Epidermal melanocyte (primary cell): ENCODE results near the gene ZNF627.
"Not testable (repeated sequence)": the region's sequence is repeated elsewhere in the genome, so short reads cannot be mapped to it uniquely, and the experiment has no call there.

Experiments
- DNase-seq: peaks from one replicate; pipeline ENCODE4 v3.0.0; 2011; ENCODE audit warnings: low spot score; ENCODE audit not compliant: insufficient read length

The ZNF627 gene

DNA sequence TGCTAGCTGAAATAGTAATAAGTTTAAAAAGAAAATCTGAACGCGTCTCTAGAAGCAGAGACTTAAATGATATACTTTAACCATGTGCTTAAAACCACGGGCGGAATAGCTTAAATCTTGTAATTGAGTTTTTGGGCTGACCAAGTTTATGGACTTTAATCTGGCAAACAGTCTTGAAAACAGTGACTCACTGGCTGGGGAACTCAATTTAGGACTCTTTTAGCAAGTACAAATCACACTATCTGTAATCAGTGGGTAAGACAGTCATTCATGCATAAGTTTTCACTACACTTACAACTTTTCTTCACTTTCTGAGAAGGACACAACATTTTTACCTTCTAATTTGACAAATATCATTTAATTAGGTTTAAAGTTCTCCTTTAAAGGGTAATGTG lies 26.8 kb downstream of the ZNF627 start:
- no peak for DNase-seq

DNA sequence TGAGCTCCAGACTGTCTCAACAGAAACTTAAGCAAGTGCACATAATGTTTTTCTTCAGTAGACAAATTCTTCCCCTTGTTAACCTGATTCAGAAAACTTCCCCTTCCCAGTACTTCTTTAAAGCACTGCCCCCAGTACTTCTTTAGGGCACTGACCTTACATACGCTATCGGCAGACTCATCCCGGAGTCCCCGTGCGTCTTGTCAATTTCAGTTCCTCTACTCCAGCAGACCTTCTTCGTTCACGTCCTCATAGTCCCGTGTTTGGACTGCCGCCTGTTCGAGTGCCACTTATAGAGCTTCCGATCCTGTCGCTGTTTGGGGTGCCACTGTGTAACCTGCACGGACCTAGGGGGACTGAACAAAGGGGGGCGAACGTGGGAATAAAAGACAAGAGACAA lies 29.0 kb downstream of the ZNF627 start:
- no peak for DNase-seq

DNA sequence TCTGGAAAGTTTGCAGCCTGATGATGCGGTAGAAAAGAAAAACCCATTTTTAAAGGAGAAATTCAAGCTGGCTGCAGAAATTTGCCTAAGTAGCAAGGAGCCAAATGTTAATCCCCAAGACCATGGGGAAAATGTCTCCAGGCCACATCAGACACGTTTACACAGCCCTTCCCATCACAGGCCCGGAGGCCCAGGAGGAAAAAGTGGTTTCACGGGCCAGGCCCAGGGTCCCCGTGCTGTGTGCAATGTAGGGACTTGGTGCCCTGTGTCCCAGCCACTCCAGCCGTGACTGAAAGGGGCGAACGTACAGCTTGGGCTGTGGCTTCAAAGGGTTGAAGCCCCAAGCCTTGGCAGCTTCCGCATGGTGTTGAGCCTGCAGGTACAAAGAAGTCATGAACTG lies 35.9 kb downstream of the ZNF627 start:
- no peak for DNase-seq

DNA sequence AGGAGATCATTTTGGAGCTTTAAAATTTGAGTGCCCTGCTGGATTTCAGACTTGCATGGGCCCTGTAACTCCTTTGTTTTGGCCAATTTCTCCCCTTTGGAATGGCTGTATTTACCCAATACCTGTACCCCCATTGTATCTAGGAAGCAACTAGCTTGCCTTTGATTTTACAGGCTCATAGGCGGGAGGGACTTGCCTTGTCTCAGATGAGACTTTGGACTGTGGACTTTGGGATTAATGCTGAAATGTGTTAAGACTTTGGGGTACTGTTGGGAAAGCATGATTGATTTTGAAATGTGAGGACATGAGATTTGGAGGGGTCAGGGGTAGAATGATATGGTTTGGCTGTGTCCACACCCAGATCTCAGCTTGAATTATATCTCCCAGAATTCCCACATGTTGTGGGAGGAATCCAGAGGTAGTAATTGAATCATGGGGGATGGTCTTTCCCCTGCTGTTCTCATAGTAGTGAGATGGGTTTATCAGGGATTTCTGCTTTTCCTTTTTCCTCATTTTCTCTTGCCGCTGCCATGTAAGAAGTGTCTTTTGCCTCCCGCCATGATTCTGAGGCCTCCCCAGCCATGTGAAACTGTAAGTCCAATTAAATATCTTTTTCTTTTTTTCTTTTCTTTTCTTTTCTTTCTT lies 36.9 kb downstream of the ZNF627 start:
- DNase-seq, result not testable (repeated sequence)

DNA sequence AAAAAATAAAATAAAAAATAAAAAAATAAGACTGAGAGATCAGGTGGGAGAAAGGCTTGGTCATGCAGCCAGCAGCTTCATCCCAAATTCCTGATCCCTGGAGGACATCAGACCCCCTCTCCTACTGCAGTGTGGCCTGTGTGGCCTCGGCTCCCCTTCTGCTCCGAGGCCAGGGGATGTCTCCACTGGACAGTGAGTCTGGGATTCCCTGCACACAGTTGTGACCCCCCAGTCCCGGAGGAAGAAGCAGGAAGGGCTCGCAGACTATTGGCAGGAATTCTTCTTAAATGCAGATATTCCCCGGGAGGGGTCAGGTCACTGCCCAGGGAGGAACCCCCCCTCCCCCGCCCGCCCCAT lies 41.9 kb downstream of the ZNF627 start:
- no peak for DNase-seq

DNA sequence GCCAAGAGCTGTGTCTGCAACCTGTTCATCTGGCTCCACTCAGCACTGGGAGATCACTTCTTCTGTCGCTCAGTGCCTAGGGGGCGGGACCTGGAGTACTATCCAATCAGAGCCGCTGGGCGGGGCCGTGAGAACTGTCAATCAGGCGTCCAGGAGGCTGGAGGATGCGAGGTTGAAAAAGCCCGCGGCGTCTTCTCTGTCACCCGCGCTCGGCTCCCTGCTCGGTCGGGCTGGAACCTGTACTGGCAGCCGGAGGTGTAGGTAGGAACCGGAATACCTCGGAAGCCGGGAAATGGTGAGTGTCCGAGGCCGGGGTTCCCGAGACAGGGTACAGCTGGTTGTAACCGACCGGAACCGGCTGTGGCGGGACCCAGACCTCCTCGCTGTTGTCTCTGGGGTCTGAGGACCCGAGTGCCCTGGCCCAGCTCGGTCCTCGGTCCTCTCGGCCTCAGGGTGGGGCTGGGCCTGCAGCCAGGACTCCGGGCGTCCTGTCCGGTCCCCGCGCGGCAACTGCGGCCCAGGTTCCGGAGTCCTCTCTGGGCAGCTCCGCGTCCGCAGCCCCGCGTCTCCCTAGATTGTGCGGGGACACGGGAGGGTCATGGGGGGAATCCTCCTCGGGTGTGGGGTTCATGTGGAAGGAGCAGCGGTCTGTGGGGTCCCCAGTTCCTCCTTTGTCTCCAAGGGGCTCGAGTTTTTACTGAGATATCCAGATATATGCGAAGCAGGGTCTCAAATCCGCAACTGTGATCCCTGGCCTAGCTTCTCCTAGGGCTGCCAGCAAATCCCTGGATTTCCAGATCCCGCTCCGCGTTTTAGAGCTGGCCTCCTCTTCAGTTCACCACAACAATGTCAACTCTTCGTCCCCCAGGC lies 42.6 kb downstream of the ZNF627 start:
- DNase-seq, result peak; percentile 93

DNA sequence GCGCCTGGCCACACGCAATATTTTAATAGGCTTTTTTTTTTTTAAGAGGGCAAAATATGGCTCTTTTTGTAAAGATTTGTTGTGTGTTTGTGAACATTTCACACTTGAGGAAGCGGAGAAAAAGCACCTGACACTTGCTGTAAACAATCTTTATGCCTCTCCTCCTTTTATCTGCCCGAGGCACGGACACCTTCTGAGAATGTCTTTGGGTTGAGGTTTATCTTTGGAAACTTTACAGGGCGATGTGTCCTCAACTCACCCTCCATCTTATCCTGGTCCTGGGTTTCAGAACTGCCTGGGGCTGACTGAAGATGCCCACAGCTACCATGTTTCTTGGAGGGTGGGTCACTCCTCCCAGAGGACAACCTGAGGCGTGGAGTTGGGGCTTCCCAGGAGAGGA lies 44.0 kb downstream of the ZNF627 start:
- DNase-seq, result no peak

DNA sequence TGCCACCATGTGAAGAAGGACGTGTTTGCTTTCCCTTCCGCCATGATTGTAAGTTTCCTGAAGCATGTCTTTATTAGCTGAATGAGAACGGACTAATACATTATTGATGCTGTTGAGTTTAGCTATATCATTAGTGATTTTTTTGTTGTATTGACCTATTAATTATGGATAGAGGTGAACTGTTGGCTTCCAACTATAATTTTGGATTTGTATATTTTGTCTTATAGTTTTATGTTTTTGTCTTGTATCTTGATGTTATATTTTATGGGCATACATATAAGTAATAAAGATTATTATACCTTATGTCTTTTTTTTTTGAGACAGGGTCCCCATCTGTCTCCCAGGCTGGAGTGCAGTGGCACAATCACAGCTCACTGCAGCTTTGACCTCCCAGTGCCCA lies 45.6 kb downstream of the ZNF627 start:
- DNase-seq, result no peak

DNA sequence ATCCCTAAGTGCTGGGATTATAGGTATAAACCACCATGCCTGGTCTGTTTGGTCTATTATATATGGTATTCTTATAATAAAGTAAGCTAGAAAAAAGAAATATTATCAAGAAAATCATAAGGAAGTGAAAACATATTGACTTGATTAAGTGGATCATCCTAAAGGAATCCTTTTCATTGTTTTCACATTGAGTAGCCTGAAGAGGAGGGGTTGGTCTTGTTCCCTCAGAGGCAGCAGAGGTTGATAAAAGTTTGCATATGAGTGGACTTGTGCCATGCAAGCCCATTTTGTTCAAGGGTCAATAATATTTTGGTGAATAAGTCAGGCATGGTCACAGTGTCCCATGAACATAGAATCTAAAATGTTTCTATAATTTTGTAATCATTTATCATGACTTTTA lies 52.7 kb downstream of the ZNF627 start:
- no peak for DNase-seq

DNA sequence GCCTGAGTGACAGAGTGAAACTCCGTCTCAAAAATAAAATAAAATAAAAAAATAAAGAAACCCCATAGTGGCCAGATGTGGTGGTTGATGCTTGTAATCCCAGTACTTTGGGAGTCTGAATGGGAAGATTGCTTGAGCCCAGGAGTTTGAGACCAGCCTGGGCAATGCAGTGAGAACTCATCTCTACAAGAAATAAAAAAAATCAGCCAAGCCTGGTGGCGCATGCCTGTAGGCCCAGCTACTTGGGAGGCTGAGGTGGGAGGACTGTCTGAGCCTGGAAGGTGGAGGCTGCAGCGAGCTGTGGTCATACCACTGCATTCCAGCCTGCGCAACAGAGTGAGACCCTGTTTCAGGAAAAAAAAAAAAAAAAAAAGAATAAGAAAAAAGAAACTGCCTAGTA lies 53.8 kb downstream of the ZNF627 start:
- DNase-seq, result no peak

DNA sequence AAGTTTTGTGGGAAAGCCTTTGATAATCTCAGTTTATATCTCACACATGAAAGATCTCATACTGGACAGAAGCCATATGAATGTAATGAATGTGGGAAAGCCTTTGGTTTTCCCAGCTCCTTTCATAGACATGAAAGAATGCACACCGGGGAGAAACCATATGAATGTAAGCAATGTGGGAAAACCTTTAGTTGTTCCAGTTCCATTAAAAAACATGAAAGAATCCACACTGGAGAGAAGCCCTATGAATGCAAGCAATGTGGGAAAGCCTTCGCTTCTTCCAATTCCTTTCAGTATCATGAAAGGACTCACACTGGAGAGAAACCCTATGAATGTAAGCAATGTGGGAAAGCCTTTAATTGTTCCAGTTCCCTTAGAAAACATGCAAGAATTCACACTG lies 54.8 kb downstream of the ZNF627 start:
- no peak for DNase-seq

DNA sequence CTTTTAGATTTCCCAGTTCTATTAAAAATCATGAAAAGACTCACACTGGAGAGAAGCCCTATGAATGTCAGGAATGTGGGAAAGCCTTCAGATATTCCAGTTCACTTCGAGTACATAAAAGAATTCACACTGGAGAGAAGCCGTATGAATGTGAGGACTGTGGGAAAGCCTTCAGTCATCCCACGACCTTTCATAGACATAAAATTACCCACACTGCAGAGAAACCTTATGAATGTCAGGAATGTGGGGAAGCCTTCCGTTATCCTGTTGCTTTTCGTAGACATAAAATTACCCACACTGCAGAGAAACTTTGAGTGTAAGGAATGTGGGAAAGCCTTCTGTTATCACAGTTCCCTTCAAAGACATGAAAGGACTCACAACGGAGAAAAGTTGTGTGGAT lies 55.2 kb downstream of the ZNF627 start:
- DNase-seq, result no peak

DNA sequence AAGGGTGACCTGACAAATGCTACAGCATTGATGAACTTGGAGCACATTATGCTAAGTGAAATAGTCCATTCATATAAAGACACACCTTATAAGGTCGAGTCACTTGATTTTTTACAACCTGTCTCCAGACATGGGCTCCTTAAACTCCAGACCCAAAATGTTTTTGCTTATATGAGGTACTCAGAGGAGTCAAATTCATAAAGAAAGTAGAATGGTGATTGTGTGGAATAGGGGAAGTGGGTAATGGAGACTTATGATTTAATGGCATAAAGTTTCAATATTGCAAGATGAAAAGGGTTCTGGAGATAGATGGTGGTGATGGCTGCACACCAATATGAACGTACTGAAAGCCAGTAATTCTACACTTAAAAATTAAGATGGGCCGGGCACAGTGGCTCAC lies 59.3 kb downstream of the ZNF627 start:
- no peak for DNase-seq

DNA sequence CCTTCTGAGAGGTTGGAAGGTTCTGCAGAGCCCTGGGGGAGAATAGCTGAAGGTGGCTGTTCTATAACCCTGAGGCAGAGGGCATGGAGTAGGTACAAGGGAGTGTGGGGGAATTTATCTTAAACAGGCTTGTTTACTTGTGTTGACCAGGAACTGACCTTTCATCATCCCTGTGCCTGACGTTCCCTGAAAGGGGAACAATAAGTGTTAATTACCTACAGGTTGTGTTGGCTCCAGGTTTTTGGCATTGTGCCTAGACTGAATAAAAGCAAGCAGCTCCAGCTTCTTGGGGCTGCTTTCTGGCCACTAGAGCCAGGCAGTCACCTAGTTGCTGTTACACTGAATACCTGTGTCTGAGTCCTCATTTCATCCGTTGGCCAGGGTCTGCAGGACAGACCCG lies 60.0 kb downstream of the ZNF627 start:
- no peak for DNase-seq

DNA sequence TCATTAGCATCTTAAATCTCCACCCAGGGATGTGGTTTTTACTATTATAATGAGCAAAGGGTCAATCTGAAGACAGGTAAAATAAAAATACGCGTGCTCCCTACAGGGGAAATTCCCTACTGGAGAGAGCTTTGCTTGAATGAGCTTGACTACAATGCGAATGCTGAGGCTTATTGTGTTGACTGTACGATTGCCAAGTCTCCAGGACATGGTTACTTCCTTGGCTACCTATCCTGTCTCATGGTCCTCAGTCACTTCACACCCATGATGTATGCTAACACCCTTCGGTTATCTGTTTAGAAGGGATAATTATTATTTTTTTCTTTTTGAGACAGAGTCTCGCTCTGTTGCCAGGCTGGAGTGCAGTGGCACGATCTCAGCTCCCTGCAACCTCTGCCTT lies 61.7 kb downstream of the ZNF627 start:
- DNase-seq, result no peak

DNA sequence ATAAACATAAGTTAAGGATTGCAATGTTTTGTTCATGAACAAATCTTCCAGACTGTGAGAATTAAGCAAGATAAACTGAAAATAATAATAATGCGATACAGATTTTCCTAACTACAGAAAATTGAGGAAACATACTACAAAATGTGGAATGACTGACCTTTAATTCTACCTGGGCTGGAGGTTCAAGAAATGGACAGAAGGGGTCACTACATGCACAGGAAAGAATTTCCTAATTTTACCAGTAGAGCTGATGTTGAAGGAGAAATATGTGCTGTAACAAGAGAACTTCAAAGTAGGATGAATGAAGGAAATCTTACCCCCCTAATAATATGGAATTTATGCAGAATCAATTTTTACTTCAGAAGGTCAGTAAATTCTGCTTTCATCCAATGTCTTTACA lies 62.3 kb downstream of the ZNF627 start:
- DNase-seq, result no peak

DNA sequence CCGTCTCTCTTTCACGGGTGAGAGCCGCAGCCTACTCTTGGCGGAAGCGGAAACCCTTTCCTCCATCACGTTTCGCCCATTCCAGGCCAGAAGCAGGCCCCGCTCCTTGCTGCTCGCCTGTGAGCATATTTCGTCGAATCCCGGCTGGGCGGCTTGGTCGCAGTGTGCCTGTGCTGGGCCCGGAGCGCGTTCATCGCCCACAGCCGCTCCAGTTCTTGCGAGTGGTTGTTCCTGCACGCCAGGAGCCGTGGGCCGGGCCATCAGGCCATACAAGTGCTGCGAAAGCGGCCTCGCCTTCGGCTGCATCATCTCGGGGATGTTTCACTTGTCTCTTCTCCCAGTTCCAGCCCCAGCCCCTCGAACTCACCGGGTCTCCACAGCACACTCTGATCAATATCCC lies 65.0 kb downstream of the ZNF627 start:
- DNase-seq, result no peak

DNA sequence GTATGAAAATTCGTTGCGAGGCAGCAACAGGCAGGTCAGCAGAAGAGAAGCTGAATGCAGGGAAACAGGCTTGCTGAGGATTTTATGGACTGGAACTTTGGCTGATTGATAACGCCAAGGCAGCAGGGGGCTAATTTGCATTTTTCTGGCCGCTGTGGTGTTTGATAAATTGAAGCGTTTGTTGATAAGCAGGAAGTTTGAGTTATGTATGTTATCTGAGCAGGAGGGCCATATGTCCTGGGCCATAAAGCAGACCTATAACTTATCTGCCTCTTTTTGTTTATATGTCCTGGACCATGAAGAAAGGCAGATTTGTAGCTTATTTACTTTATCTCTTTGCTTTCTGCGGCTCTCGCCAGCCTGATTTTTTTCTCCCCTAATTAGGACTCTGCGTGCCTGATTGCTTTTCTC lies 65.9 kb downstream of the ZNF627 start:
- no peak for DNase-seq
